22Rv1 (cell line): ENCODE measurements around the gene OR7D2.

Source experiments
- H3K27ac ChIP-seq: fragments of 450-650 bp; 2 replicates; pipeline ENCODE4 v1.5.1; 2017
- ZFX ChIP-seq: fragments of 450-650 bp; IDR thresholded peaks from 2 replicates; pipeline ENCODE4 v1.6.1; 2017; ENCODE audit warnings: antibody characterized with exemption, borderline replicate concordance
- TF ChIP-seq, protein P1 (sequence below): fragments of 450-650 bp; IDR thresholded peaks from 2 replicates; pipeline ENCODE4 v1.5.1; 2017; ENCODE audit warnings: mild to moderate bottlenecking

Gene OR7D2

DNA sequence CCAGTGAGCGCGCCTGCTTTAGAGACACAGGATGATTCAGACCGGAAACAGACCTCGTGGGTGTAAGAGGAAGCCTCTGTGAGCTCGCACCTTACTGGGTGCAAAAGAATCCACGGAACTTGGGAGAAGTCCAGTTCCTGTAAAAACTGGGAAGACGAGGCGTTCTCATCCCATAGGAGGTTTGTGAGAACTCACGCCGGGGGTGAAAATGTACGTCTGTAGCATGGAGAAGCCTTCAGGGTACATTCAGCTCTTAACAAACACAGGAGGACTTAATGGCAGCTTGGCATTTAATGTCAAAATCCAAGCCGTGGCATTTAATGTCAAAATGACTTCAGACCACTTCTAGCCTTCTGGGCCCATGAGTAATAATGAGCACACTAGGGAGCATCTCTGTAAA is 17.4 kb upstream of the OR7D2 start:
- TF ChIP-seq ZFX, result no peak
- TF ChIP-seq, protein P1, sequence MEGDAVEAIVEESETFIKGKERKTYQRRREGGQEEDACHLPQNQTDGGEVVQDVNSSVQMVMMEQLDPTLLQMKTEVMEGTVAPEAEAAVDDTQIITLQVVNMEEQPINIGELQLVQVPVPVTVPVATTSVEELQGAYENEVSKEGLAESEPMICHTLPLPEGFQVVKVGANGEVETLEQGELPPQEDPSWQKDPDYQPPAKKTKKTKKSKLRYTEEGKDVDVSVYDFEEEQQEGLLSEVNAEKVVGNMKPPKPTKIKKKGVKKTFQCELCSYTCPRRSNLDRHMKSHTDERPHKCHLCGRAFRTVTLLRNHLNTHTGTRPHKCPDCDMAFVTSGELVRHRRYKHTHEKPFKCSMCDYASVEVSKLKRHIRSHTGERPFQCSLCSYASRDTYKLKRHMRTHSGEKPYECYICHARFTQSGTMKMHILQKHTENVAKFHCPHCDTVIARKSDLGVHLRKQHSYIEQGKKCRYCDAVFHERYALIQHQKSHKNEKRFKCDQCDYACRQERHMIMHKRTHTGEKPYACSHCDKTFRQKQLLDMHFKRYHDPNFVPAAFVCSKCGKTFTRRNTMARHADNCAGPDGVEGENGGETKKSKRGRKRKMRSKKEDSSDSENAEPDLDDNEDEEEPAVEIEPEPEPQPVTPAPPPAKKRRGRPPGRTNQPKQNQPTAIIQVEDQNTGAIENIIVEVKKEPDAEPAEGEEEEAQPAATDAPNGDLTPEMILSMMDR, result no peak
- no peak overlapping the region for H3K27ac ChIP-seq

DNA sequence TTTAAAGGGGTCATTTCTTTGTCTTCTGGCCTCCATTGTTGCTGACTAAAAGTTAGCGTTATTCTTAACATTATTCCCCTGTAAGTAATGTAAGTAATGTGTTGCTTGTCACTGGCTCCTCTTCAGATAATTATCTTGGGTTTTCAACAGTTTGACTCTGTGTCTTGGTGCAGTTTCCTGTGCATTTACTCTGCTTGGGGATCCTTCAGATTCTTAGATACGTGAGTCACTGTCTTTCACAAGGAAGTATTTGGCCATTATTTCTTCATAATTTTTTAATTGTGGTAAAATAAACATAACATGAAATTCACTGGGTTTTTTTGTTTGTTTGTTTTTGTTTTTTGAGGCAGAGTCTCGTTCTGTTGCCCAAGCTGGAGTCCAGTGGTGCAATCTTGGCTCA is 13.5 kb upstream of the OR7D2 start:
- H3K27ac ChIP-seq, result no peak overlapping the region
- TF ChIP-seq ZFX, result no peak
- TF ChIP-seq, protein P1, result no peak

DNA sequence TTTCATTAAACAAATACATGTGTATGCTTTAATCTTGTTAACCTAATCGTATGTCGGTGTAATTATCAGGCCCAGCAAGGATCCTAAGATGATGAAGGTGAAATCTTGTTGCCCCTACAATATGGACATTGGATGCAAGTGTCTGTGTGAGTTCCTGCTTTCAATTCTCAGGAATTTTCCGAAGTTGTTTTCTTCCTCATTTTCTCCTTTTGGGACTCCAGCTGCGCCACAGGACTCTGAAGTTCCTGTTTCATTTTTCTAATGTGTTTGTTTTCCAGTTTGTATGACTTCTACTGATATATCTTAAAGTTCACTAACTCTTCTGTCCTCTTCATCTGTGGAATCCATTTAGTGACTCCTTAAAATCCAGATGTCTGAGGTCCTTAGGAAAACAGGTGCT is 11.9 kb upstream of the OR7D2 start:
- no peak for TF ChIP-seq ZFX
- TF ChIP-seq, protein P1, result no peak
- H3K27ac ChIP-seq, result no peak overlapping the region

DNA sequence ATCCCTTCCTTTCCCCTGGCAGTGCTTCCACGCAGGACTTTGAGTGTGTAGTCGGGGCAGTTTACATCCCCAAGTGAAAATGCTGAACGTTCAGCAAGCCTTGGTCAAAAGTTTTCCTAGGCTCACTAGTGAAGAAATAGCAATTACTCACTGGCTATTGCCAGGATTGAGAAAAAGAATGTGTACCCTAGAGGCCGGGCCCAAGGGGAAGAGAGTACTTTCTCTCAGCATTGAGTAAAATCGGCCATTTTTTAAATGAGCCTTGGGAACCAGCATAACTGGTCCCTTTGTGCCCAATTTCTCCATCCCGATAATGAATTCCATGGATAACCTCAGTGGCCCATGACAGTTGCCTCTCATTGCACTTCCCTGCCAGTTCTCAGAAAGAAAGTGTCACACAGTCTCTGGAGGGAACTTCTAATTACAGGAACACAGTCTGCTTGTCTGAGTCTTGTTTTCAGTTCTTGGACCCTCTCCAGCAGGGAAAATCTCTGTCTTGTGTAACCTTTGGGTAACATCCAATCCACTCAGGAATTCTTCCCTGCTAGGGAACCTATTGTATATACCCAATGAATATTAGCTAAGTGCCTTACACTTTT is 7.3 kb upstream of the OR7D2 start:
- H3K27ac ChIP-seq, result no peak overlapping the region
- TF ChIP-seq ZFX, result no peak
- TF ChIP-seq, protein P1, result no peak

DNA sequence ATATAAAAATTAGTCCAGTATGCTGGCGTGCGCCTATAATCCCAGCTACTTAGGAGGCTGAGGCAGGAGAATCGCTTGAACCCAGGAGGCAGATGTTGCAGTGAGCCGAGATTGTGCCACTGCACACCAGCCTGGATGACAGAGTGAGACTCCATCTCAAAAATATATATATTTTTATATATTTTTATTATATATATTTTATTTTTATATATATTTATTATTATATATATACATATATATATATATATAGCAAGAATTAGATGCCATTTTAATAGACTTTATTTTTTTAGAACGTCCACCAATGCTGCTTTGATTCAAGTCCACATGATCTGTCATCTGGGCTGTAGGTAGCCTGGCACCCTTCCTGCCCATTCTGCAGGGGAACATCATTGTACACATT is 3.5 kb upstream of the OR7D2 start:
- TF ChIP-seq, protein P1, result no peak
- no peak for TF ChIP-seq ZFX

DNA sequence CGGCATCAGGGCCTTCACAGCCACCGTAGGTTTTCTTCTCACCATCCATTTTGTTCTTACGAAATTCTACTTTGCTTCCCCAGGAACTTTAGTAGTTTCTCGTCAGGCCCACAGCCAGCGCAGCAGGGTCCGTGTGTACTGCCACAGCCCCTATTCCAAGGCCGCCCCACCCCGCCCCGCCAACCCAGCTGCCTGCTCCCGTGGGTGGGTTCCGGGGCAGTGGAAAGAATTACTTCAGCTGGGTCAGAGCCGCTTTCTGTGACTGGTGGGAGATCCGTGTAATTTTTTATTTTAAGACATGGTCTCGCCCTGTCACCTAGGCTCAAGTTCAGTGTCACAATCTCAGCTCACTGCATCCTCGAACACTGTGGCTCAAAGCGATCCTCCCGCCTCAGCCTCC is 4.2 kb downstream of the OR7D2 start:
- H3K27ac ChIP-seq, result no peak overlapping the region
- TF ChIP-seq ZFX, result no peak
- TF ChIP-seq, protein P1, result no peak

More for the DNA sequence above, 3.5 kb upstream of the OR7D2 start:
- H3K27ac ChIP-seq, result no peak overlapping the region

DNA sequence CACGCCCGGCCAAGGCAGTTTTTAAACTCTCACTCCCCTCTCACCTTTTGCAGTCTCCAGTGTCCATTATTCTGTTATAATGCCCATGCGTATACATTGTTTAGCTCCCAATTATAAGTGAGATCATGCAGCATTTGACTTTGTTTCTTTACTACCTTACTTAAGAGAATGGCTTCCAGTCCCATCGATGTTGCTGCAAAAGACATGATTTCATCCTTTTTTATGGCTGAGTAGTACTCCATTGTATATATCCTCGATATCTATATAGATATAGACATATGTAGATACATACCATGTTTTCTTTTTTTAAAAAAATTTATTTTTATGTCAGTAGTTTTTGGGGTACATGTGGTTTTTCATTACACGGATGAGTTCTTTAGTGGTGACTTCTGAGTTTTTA is 8.4 kb downstream of the OR7D2 start:
- TF ChIP-seq ZFX, result no peak
- TF ChIP-seq, protein P1, result no peak
- H3K27ac ChIP-seq, result no peak overlapping the region
